HG02759 (cell line): ENCODE measurements around the gene FKBP2.

Experiments used
- ATAC-seq: cut with Tn5 transposase; IDR thresholded peaks from one replicate; pipeline ENCODE4 v1.9.1; 2021; ENCODE audit warnings: mild to moderate bottlenecking, moderate library complexity; ENCODE audit not compliant: unreplicated experiment

FKBP2 gene

GRCh38 chr11:64218628-64219353 lies 22.1 kb upstream of the FKBP2 start:
- no peak for ATAC-seq

- ATAC-seq: no peak
These were observed 21.6 kb upstream of the FKBP2 start for GRCh38 chr11:64219354-64219684.

- ATAC-seq: no peak
These were observed 21.1 kb upstream of the FKBP2 start for GRCh38 chr11:64219755-64220154.

GRCh38 chr11:64220271-64220670 lies 20.6 kb upstream of the FKBP2 start:
- no peak for ATAC-seq

DNA sequence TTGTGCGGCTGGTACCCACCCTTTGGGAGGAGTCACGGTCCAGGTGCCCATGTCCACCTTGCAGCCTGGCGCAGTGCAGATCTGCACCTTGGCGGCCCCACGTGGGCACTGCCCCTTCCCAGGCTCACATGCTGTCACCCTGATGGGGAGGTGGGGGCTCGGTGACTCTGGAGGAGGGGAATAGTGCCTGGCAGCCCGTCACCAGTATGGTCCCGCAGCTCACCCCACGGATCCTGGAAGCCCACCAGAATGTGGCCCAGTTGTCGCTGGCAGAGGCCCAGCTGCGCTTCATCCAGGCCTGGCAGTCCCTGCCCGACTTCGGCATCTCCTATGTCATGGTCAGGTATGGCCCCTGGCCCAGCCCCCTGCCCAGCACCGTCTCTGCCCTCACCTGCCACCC lies 20.1 kb upstream of the FKBP2 start:
- no peak for ATAC-seq

DNA sequence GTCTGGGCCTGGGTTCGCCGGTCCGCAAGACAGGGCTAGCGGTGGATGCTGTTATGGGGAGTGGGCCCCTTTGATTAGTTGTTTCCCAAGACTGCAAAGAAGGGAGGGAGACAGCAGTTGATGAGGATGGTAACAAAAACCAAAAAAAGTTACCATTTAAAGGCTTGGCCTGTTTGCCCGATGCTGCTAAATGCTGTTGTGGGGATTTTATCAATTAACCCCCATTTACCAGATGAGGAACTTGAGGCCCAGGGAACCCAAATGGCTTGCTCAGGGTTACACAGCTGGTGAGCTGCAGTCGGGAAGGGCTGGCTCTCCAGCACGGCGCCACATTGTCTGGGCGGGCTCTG lies 18.3 kb upstream of the FKBP2 start:
- no peak for ATAC-seq

GRCh38 chr11:64223001-64223651 lies 17.8 kb upstream of the FKBP2 start:
- no peak for ATAC-seq

GRCh38 chr11:64224151-64224890 lies 16.6 kb upstream of the FKBP2 start:
- no peak for ATAC-seq

- ATAC-seq: no peak
These were observed 15.8 kb upstream of the FKBP2 start for GRCh38 chr11:64224891-64225607.

DNA sequence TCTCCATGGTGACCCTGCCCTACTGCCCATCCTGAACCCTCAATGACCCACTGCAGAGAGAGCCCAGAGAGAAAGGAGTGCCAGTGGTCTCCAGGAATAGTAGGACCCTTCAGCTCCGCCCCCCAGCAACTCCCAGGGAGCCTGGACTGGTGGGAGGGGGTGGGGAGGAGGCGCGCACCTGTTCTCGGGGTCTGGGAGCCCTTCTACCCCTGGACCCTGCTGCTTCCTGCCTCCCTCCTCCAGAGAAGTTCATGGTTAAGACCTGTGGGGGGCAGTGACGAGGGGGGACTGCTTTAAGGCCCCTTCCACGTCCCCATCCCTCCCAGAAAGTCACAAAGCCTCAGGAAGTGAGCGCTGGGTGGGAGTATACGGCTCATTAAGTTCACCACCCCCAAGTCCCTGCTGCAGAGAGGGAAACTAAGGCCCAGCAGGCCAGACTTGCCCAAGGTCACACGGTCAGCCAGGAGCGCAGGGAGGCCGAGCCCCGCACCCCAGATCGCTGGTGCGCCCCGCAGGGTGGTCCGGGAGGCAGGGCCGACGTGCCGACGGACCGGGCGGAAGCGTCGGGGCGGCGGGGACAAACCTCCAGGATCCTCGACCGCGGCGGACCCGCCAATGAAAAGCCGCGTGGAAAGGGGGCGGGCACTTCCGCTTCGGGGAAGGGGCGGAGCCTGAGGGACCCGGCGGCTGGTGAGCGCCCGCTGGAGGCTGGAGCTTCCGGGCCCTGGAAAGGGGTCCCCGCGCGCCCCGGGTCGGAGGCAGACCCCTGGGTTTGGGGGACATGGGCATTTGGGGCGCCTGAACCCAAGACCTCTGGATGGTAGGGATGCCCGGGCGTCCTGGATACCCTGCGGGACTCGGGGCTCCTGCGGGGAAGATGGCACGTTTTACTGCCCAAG lies 15.0 kb upstream of the FKBP2 start, which contains the start of the genes NUDT22 and TRPT1:
NUDT22 (plus strand) TSS at position 667 of the 899 bp plus-strand sequence. CDS start 379 bp downstream, outside the sequence.
TRPT1 (minus strand) TSS at position 579 of the 899 bp plus-strand sequence; CDS start at position 253, 326 bp downstream.
- ATAC-seq: peak; percentile 46

- peak; percentile 32 for ATAC-seq
These were observed 14.3 kb upstream of the FKBP2 start for GRCh38 chr11:64226507-64227051.

- no peak for ATAC-seq
These were observed 13.4 kb upstream of the FKBP2 start for GRCh38 chr11:64227405-64227956.

DNA sequence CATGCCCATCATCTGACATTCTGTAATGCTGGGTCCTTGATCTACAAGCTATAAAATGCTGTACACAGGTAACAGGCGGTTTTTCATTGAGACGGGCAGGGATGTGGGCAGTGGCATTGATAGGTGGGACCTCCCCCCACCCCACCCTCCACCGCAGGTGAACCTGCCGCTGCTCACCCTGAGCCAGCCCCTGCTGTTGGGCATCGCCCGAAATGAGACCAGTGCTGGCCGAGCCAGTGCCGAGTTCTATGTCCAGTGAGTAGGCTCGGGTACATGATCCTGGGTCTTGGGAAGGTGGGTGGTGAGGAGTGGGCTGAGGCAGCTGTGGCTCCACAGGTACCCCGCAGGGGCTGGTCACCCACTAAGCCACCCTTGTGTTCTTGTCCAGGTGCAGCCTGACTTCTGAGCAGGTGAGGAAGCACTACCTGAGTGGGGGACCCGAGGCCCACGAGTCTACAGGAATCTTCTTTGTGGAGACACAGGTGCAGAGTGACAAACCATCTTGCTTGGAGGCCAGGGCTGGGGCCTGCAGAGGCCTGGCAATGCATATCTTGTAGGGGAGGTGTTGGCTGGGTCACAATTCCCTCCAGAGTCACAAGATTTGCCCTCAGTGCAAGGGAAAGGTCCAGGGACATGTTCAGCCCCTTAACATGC lies 11.7 kb upstream of the FKBP2 start:
- ATAC-seq: no peak

- no peak for ATAC-seq
These were observed 11.1 kb upstream of the FKBP2 start for GRCh38 chr11:64229744-64230170.

- ATAC-seq: peak; percentile 43
These were observed 10.5 kb upstream of the FKBP2 start, which contains the start of gene DNAJC4 for GRCh38 chr11:64230171-64230984. Gene DNAJC4 (plus strand): TSS chr11:64230548. CDS start chr11:64230855, 307 bp downstream.

DNA sequence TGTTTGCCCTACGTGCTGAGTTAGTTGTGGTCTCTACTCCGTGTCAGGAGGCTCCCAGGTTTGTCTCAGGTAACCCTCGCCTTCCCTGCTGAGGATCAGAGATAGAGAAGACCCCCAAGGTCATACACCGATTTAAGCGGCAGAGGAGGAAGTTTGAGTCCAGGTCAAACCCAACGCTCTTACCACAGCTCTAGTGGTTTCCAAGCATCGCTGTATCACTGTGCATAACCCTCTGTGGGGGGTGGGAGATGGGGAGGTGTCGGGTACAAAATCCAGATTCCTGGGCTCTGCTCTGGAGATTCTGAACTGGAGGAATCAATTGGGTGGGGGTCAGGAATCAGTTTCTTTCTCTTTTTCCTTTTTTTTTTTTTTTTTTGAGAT lies 9.9 kb upstream of the FKBP2 start:
- no peak for ATAC-seq

GRCh38 chr11:64231546-64231945 lies 9.3 kb upstream of the FKBP2 start:
- no peak for ATAC-seq
